Measurements from ENCODE around the gene BAIAP2L2.
"Not testable (repeated sequence)": the region's sequence is repeated elsewhere in the genome, so short reads cannot be mapped to it uniquely, and the experiment has no call there.

The BAIAP2L2 gene

DNA sequence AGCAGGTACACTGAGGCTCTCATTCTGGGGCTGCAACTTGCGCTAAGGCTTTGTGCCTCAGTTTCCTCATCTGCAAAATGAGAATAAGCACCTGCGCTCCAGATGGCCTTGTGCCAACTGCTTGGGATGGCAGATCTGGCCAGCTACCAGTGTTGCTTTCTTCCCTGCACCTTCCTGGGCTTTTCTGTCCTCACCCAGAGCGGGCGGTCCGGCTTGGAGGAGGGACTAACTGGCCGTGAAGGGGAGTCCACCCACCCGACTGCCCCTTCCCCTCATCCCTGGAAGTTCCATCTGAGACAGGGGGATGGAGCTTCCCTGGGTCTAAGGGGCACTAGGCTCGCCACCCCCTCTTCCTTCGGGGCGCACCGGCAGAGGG lies 30.0 kb downstream of the BAIAP2L2 start:
- DNase-seq = no peak

DNA sequence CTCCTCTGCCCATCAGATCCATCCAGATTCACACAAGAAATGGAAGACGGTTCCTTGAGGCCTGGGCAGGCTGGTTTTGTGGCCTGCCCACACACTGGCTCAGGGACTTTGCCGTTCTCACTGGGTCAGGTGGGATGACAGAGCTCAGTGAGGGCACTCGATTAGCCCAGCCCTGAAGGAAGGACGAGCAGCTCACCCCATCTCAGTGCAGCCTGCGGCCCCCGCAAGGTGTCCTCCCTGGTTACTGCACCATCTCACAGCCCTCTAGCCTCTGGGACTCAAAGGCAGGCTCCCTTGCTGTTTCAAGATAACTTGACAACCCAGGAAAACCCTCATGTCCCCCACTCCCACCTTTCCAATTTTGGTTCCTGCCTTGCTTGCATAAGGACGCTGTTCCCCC lies 30.7 kb downstream of the BAIAP2L2 start:
- no peak for DNase-seq

DNA sequence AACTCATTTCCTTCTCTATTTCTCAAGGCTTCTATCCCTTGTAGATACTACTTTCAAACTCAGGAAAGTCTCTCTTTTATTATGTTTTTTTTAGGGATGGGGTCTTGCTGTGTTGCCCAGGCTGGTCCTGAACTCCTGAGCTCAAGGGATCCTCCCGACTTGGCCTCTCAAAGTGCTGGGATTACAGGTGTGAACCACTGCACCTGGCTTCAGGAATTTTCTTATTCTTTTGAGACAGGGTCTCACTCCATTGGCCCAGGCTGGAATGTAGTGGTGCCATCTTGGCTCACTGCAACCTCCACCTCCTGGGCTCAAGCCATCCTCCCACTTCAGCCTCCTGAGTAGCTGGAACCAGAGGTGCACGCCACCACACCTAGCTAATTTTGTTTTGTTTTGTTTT lies 31.3 kb downstream of the BAIAP2L2 start:
- not testable (repeated sequence) for DNase-seq

DNA sequence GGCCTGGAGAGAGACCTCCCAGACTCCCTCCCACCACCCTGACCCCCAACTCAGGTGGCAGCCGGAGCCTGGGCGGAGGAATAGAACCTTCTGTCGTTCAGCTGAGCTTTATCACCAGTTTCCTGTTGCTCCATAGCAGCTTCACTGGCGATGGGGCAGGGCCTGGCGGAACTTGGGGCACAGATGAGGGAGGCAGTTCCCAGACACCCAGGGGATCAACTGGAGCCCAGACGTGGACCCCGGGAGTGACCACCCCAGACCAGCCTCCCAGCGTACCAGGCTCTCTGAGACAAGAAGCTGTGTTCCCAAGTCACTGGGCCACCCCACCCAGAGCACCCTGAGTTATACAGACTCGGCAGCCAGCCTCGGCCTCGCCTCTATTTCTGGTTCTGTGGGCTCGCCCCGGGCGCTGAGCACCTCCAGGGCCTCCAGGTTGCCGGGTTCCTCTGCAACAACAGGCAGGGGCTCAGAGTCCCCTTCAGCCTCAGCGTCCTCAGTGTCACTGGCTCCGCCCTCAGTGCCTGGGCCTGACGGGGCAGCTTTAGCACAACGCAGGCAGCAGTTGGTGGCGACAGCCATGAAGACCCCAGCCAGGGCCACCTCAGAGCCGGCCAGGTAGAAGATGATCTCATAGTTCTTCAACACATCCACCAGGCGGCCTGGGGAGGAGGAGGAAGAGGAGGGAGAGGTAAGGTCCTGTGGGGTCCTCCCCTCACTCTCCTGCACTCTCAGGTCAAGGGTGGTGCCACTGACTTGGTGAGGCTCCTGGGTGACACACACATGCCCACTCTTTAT lies 32.2 kb downstream of the BAIAP2L2 start:
- no peak for DNase-seq

DNA sequence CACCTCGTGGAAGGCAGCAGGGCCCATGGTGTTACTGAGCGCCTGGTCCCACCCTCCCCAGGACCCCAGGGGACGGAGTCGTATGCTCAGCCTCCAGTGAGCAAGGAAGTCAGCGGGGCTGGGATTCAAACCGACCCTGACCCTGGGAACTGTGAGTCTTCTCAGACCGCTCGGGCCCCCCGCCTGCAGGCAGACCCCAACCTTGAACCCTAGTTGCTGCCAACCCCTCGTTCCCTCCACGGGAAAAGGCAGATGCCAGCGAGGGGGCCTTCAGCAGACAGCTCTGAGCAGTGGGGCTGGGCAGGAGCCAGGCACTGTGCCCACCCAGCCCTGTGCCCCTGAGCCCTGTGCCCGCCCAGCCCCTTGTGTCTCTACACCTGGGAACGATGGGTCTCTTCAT lies 32.9 kb downstream of the BAIAP2L2 start:
- DNase-seq = no peak

DNA sequence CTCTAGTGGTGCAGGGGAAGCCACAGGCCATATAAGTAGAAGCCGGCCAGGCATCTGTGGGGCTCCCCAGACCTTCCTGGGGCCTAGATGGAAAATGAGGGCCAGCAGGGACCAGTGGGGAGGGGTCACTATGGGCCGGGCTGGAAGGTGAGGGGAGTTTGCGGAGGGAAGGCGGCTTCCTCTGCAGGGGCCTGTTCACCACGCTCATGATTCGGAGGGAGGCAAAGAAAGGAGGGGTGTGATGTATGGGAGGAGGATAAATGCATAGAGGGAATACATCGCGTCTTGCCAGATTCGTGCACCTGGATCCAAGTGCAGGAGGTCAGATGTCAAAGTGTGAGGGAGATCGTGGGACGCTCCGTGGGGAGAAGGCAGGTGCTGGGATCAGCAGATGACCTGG lies 33.4 kb downstream of the BAIAP2L2 start:
- DNase-seq = no peak

DNA sequence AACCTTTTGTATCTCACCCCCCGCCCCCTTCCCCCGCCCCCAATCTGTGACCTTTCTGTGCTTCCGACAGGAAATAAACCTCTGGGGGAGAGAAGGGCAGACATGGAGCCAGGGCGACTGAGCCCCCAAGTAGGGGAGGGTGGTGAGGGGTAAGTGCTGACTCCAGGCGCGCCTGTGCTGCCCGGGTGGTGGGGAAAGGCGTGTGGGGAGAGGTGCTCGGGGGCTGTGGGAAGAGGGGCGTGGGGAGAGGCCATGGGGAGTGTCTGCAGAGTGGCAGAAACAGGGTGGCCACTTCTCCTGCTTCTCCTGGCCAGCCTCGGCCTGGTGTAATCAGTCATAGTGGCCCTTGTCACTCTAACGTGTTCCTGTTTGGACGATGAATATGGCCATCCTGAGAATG lies 34.5 kb downstream of the BAIAP2L2 start:
- DNase-seq = no peak

DNA sequence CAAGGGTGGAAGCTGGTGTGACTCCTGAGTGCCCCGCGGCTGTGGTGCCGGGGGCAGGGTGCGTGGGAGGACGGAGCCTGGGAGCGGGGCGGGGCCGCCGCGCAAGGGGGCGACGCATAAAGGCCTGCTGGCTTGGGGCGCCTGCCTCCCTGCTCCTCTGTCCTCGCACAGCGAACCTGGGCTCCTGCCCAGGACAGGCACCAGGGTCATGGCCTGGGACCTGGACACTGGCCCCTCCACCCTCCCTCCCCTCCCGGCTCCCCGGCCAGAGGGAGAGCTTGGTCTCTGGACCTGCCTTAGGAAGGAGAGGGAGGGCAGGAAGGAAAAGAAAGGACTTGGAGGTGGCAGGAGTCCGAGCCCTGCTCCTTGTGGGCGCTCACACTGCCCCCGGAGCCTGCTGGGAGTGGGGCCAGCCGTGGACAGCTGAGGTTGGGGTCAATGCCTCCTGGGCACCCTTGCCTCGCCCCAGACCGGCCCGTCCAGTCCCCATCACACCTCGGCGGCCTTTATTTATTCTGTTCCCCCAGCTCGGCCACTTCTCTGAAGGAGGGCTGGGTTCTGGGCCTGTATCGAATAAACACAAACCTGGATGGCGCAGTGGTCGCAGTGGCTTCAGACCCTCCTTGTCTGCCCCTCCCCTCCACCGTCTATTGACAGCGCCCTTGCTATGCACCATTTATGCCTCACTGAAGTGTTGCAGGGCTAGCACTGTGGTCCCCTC lies 35.2 kb downstream of the BAIAP2L2 start:
- no peak for DNase-seq

DNA sequence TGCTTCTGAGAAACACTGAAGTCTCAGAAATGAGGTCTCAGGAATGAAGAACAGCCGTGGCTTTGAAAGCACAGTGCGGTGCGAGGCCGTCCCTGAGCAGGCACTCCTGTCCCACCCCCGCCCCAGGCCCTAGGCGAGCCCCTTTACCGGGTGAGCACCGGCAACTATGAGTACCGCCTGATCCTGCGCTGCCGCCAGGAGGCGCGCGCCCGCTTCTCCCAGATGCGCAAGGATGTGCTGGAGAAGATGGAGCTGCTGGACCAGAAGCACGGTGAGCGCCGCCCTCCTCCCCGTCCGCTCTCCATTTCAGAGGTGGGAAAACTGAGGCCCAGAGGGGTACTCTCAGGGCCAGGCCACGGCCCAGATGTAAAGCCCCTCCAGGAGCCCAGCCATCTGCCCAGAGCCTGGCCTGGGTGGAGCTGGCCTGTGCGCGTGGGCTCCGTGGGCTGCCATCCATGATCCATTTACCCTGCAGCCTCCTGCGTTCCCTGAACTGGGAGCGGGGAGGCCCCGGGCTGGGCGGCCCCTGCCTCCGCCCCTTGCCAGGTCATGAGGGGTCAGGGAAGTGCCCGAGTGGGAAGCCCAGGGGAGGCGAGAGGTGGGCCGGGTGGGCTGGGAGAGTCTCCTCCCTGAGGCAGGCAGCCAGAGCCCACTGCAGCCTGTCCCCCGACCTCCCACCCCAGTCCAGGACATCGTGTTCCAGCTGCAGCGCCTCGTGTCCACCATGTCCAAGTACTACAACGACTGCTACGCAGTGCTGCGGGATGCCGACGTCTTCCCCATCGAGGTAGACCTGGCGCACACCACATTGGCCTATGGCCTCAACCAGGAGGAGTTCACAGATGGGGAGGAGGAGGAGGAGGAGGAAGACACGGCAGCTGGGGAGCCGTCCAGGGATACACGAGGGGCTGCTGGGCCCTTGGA lies 36.0 kb downstream of the BAIAP2L2 start:
- no peak for DNase-seq

DNA sequence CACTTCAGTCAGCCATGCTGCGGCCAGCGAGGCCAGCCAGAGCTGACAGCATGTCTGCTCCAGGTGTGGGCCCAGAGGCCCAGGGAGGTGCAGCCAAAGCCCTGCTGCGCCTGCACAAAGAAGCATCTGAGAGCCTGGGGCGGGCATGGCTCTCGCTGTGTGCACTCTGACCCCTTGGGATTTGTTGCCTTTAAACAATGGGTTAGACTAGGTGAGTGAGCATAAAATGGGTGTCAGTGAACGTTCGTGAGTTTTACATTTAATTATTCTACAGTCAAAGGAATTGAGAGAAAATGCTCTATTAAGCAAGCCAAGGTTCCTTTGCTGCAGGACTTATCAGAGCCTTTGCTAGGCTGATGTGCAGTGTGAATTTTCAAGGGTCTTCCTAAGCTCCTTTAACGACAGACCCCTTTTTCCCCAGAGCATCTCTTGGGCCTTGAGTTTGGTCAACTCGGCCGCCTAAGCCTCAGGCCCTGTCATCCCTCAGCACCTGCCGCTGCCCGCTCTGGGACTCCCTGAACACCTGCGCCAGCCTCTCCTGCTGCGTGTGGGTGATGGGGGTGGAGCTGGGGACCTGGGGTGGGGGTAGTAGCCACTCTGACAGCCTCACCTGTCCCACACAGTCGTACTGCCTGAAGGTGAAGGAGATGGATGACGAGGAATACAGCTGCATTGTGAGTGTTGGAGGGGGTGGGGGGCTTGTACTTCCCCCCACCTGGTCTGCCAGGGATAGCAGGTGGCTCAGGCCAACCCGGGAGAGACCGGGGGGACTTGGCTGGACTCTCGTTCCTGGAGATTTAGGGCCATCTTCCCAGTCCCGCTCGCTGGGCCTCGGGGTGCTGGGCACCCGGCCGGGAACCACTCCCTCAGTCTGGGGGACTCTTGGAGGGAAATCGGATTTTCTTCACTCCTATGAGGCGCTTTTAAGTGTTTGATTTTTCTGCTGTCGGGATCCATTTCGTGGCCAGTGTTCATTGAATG lies 37.0 kb downstream of the BAIAP2L2 start:
- no peak for DNase-seq

DNA sequence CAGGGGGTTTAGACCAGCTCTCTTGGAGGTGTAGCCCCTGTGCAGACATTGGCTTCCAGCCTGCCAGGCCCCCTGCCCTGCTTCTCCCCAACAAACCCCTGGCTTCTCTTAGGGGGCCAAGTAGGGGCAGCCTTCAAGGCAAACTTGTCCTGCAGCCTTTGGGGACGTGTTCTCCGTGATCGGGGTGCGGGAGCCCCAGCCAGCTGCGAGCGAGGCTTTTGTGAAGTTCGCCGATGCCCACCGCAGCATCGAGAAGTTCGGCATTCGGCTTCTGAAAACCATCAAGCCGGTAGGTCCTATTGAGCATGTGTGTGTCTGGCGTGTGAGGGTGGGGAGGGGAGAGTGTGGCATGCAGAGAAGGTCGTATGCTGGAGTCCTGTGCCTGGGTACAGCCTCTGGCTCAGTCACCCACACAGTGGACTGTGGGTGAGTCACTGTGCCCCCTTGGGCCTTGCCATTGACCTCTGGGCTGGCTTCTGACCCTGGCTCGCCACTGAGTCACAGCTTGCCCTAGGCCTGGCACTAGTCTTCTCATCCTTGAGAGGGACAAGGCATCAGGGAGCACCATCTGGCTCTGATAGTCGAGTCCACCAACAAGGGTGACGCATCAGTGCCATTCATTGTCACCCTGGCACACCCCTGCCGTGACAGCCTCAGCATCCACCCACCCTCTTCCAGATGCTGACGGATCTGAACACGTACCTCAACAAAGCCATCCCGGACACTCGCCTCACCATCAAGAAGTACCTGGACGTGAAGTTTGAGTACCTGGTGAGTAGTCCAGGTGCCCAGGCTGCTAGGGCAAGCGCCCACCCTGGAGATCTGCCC lies 37.9 kb downstream of the BAIAP2L2 start:
- no peak for DNase-seq

DNA sequence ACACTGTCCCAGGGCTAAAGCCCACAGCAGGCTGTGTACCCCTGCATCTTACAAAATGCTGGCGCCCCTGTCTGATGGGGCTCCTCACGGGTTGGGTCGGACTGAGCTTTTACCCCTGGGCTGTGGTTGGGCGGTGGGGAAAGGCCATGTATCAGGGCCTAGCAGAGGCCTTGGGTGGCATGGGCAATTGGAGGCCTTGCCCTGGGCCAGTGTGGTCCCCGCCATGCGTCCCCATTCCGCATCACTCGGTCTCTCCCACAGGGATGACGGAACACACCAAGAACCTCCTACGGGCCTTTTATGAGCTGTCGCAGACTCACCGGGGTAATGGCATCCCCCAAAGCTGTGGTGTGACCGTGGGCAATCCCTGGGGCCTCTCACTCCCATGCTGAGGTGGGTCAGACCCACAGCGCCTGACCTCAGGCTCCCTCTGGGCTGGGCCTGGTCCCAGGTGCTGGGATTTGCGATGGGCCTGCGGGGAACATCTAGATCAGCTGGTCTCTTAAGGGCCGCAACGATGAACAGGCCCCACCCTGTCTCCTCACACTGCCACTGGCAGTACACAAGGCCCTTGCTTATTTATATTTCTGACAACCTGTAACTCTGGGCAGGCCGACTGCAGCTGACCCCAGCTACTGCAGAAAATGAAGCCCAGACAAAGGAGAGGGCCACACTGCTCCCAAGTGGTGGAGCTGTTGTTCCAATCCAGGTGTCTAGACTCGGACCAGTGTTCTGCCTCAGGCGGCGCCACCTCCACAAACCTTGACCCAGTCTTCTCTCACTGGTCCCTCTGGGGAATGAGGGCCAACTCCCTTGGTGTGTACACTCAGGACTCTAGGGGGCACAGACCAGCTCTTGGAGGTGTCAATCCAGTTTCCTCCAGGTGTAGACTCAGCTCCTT lies 38.8 kb downstream of the BAIAP2L2 start:
- no peak for DNase-seq

DNA sequence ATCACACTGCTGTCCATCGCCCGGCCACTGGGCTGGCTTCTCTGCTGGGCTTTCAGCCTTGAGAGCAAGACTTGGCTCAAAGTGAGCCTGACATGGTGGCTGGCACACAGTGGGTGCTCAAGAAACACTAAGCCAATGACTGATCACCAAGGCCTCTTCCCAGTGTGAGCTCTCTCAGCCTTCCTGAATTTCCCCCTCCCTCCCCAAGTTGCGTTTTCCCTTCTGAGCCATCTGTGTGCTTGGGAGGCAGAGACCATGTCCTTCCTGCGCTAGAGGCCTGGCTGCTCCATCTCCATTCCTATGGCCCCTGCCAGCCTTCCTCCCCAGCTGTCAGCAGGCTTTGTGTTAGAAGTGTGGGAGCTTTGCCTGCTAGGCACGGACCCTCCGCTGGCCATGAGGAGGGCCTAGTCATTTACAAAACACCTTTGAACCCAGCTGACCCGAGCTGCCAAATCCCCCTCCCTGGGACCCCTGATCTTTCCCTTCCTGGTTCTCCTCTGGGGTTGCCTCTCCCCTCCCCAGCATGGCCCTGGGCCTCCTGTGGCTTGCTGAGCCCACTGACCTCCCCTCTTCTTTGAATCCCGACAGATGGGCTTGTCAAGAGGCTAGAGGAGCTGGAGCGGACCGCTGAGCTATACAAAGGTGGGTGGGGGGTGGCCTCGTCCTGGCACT lies 40.1 kb downstream of the BAIAP2L2 start:
- DNase-seq = no peak

DNA sequence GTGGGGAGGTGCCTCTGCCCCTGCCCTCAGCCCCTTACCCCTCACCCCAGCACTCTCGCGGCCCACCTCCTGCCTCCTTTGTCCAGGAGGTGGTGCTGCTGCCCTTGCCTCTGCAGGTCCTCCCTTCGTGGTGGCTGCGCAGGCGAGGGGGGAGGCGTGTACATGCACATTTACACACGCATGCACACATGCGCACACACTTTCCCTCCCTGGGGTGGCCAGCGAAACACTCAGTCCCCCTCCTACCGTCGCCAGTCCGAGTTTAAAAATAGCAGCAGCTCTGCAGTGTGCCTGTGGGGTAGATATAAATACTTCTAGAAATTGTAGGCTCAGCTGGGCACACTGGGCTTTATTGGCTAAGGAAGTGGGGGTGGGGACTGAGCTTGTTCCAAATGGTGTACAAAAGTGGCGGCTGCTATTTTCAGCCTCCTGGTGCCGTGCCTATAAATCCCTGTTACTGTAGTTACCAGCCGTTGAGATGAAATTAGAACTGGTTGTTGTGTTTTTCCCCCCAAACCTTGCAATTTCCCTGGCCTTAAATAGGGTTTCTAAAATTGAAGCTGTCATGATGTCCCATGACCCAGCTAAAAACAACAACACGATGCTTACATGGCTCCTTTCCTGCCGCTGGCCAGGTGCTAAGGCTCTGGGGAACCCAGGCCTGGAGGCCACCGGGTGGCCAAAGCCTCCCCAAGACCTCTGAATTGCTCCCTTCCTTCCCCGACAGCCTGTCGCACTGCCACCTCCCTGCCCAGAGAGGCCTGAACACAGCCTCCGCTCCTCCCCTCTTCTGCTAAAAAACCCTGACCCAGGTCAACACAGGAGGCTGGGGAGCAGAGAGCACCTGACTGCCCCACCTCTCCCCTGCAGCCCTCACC lies 40.9 kb downstream of the BAIAP2L2 start:
- DNase-seq = no peak

DNA sequence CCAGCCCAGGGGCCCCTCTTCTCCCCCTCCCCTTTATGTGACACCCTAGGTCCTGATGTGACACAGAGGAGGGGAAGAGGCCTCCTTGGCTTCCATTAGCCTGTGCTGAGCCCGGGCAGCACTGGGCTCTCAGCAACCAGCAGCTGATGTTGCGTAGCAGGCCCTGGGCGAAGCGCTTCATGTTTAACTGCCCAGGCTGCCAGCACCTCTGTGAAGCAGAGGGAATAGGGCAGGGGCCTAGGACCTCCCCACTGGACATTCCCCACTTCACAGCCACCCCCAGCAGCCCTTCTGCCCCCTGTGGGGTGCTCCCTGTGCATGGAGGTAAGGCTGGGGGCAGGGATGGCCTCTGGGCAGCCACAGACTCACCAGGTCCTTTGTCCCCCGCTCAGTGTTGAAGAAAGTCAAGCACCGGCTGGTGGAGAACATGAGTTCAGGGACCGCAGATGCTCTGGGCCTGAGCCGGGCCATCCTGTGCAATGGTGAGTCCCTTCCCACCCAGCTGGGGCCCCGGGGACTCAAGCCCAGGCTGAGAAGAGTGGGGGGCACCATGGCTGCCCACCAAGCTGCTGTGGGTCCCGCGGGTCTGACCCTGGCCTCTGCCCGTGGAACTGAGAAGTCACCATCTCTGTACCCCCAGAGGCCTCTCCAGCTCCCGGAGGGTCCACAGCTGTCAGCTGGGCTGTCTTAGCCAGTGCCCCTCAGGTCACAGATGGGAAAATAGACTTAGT lies 41.7 kb downstream of the BAIAP2L2 start:
- DNase-seq = no peak

DNA sequence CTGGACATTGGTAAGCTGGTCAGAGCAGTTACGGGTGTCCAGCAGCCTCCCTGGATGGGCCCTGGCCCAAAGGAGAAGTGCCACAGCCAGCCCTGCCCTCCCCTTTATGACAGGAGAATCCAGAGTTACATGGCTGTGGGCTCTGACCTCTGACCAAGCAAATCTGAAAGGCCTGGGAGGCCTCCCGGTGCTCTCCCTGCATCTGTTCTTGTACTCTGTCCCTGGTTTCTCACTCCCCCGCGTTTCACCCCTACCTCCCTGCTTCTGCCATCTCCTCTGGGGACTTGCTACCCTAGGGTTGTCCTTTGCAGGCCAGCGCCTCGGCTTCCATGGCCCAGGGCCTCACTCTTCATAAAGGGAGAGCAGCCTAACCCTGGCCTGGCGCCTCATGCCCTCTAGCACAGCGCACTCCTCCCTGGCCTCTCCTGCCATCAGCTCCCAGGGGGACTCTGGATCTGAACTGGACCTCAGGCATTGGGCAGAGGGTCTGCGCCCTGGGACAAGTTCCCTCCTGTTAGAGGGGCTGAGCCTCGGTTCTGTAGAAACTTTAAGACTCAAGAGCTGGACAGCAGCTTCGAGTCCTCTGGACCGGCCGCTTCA lies 42.6 kb downstream of the BAIAP2L2 start:
- no peak for DNase-seq

DNA sequence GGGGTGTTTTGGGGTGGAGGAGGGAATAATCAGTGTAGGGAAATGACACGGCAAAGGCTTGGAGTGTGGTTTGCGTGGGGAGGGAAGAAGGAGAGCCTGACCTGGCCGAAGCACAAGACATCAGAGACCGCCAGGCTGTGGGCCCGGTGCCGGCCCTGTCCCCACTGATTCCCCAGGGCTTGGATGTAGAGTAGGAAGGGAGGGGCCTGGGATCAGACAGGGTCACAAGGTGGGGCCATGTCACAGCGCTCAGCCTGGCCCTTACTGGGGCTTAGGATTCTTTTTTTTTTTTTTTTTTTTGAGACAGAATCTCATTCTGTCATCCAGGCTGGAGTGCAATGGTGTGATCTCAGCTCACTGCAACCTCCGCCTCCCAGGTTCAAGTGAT lies 43.5 kb downstream of the BAIAP2L2 start:
- no peak for DNase-seq
